ENCODE measurements around the gene GPR132. TPM values are rescaled to one million over a fixed set of nuclear protein-coding genes. Genes with fewer than 3 reads are reported as not detected.
"Not testable (repeated sequence)": the region's sequence is repeated elsewhere in the genome, so short reads cannot be mapped to it uniquely, and the experiment has no call there.

The GPR132 gene
- total RNA-seq, 1 experiment from 2014 or later = 0.08 TPM

- in situ Hi-C loops (cut with HindIII; ENCODE audit: low pct_unique_long_range_greater_than_20kb, low sequenced_read_pairs) = no loop called here
- BruUV-seq (replicated peaks) = no TSS peak
- Histone ChIP-seq H3K27me3 (ENCODE audit: control insufficient read depth, insufficient read depth, low read length) (no peaks in the 10 kb centered on the region), H3K9me3 (ENCODE audit: control insufficient read depth, insufficient read depth, low read depth, low read length) (no peaks in the 10 kb centered on the region), H3K27ac (ENCODE audit: low read length) (no peak overlapping the region), H3K4me3 (ENCODE audit: low read depth in 2 of 2, low read length in 2 of 2) (no peak overlapping the region), H3K4me1 (ENCODE audit: control insufficient read depth, insufficient read depth, low read length) (peaks cover 5% of the 10 kb centered on the region; the same call in 1 of the 2 replicates), H3K36me3 (ENCODE audit: control insufficient read depth, insufficient read depth, low read length) (no peaks in the 10 kb centered on the region)
- POLR2A ChIA-PET = no interaction called here
- ATAC-seq (no peak), DNase-seq (ENCODE audit: low read depth, low spot score) (no peak)
- TF ChIP-seq, protein P1, sequence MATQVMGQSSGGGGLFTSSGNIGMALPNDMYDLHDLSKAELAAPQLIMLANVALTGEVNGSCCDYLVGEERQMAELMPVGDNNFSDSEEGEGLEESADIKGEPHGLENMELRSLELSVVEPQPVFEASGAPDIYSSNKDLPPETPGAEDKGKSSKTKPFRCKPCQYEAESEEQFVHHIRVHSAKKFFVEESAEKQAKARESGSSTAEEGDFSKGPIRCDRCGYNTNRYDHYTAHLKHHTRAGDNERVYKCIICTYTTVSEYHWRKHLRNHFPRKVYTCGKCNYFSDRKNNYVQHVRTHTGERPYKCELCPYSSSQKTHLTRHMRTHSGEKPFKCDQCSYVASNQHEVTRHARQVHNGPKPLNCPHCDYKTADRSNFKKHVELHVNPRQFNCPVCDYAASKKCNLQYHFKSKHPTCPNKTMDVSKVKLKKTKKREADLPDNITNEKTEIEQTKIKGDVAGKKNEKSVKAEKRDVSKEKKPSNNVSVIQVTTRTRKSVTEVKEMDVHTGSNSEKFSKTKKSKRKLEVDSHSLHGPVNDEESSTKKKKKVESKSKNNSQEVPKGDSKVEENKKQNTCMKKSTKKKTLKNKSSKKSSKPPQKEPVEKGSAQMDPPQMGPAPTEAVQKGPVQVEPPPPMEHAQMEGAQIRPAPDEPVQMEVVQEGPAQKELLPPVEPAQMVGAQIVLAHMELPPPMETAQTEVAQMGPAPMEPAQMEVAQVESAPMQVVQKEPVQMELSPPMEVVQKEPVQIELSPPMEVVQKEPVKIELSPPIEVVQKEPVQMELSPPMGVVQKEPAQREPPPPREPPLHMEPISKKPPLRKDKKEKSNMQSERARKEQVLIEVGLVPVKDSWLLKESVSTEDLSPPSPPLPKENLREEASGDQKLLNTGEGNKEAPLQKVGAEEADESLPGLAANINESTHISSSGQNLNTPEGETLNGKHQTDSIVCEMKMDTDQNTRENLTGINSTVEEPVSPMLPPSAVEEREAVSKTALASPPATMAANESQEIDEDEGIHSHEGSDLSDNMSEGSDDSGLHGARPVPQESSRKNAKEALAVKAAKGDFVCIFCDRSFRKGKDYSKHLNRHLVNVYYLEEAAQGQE (IDR thresholded peaks at IDR 0.05; ENCODE audit: insufficient read depth in 1 of 2, low read depth in 2 of 2, low read length in 1 of 2) = no peak
- TF ChIP-seq TCF7L2 (IDR thresholded peaks at IDR 0.05; ENCODE audit: low read depth, low read length) = no peak
- TF ChIP-seq SIN3A (IDR thresholded peaks at IDR 0.05; ENCODE audit: borderline replicate concordance, insufficient read depth, low read depth, low read length) = no peak
- TF ChIP-seq POLR2AphosphoS5 (IDR thresholded peaks at IDR 0.05; ENCODE audit: low read depth, low read length) = no peak
- TF ChIP-seq, protein P2, sequence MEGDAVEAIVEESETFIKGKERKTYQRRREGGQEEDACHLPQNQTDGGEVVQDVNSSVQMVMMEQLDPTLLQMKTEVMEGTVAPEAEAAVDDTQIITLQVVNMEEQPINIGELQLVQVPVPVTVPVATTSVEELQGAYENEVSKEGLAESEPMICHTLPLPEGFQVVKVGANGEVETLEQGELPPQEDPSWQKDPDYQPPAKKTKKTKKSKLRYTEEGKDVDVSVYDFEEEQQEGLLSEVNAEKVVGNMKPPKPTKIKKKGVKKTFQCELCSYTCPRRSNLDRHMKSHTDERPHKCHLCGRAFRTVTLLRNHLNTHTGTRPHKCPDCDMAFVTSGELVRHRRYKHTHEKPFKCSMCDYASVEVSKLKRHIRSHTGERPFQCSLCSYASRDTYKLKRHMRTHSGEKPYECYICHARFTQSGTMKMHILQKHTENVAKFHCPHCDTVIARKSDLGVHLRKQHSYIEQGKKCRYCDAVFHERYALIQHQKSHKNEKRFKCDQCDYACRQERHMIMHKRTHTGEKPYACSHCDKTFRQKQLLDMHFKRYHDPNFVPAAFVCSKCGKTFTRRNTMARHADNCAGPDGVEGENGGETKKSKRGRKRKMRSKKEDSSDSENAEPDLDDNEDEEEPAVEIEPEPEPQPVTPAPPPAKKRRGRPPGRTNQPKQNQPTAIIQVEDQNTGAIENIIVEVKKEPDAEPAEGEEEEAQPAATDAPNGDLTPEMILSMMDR (IDR thresholded peaks at IDR 0.05) = no peak
- CTCF ChIA-PET = interaction anchor here (0.6 kb wide), 1 partner anchor 24 kb away, joined by 3 read pairs; no protein-coding TSS in a partner anchor
- intact Hi-C loops (cut with micrococcal nuclease; ENCODE audit: unreplicated experiment) = no loop called here
Observed at GRCh38 chr14:105041841-105042765, 23.1 kb downstream of the GPR132 start.

DNA sequence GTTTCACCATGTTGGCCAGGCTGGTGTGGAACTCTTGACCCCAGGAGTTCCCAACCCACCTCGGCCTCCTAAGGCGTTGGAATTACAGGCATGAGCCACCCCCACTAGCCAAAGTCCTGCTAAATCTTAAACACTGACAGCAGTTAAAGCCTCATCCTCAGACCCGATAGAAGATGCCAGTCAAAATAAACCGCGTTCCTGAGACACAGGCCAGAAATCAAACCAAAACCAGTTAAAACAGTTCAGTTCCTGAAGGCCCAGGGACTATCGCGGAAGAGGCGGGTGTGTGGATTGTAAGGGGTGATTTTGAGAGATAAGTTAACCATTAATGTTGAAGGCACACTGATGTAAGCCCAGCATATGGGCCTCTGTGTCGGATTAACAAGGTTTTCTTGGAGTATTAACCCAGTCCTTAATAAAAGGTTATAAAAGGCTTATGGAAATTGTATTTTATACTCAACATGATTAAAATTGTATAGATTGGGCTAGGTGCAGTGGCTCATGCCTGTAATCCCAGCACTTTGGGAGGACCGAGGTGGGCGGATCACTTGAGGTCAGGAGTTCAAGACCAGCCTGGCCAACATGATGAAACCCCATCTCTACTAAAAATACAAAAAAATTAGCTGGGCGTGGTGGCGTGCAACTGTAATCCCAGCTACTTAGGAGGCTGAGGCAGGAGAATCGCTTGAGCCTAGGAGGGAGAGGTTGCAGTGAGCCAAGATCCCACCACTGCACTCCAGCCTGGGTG, 25.6 kb downstream of the GPR132 start:
- no peak for ATAC-seq
- ChIA-PET CTCF (no interaction called here), POLR2A (no interaction called here)
- H3K27me3 ChIP-seq (ENCODE audit: control insufficient read depth, insufficient read depth, low read length) = no peaks in the 10 kb centered on the region
- TF ChIP-seq, protein P2 (IDR thresholded peaks at IDR 0.05) = no peak
- TF ChIP-seq, protein P1 (IDR thresholded peaks at IDR 0.05; ENCODE audit: insufficient read depth in 1 of 2, low read depth in 2 of 2, low read length in 1 of 2) = no peak
- TF ChIP-seq TCF7L2 (IDR thresholded peaks at IDR 0.05; ENCODE audit: low read depth, low read length) (no peak), POLR2AphosphoS5 (IDR thresholded peaks at IDR 0.05; ENCODE audit: low read depth, low read length) (no peak), SIN3A (IDR thresholded peaks at IDR 0.05; ENCODE audit: borderline replicate concordance, insufficient read depth, low read depth, low read length) (no peak)
- H3K4me1 ChIP-seq (ENCODE audit: control insufficient read depth, insufficient read depth, low read length) = peaks cover 5% of the 10 kb centered on the region; the same call in 1 of the 2 replicates
- DNase-seq (ENCODE audit: low read depth, low spot score) = no peak
- no peaks in the 10 kb centered on the region for H3K36me3 ChIP-seq (ENCODE audit: control insufficient read depth, insufficient read depth, low read length)
- BruUV-seq (replicated peaks) = no TSS peak
- peak overlapping the region; percentile 11; the same call in 1 of the 2 replicates for H3K27ac ChIP-seq (ENCODE audit: low read length)
- H3K9me3 ChIP-seq (ENCODE audit: control insufficient read depth, insufficient read depth, low read depth, low read length) = no peaks in the 10 kb centered on the region
- in situ Hi-C loops (cut with HindIII; ENCODE audit: low pct_unique_long_range_greater_than_20kb, low sequenced_read_pairs) = no loop called here
- intact Hi-C loops (cut with micrococcal nuclease; ENCODE audit: unreplicated experiment) = no loop called here
- no peak overlapping the region for H3K4me3 ChIP-seq (ENCODE audit: low read depth in 2 of 2, low read length in 2 of 2)

GRCh38 chr14:105035616-105036015, 29.6 kb downstream of the GPR132 start:
- H3K27ac ChIP-seq (ENCODE audit: low read length); H3K36me3 ChIP-seq (ENCODE audit: control insufficient read depth, insufficient read depth, low read length); BruUV-seq (replicated peaks); in situ Hi-C loops (cut with HindIII; ENCODE audit: low pct_unique_long_range_greater_than_20kb, low sequenced_read_pairs); H3K4me3 ChIP-seq (ENCODE audit: low read depth in 2 of 2, low read length in 2 of 2); H3K27me3 ChIP-seq (ENCODE audit: control insufficient read depth, insufficient read depth, low read length); DNase-seq (ENCODE audit: low read depth, low spot score); intact Hi-C loops (cut with micrococcal nuclease; ENCODE audit: unreplicated experiment); ATAC-seq; H3K4me1 ChIP-seq (ENCODE audit: control insufficient read depth, insufficient read depth, low read length); CTCF ChIA-PET; H3K9me3 ChIP-seq (ENCODE audit: control insufficient read depth, insufficient read depth, low read depth, low read length): not testable (repeated sequence)
- POLR2A ChIA-PET = interaction anchor here (0.9 kb wide), 1 partner anchor 215 kb away, joined by 3 read pairs; no protein-coding TSS in a partner anchor
